Subcutaneous adipose tissue (tissue), 4 donors: ENCODE results near the gene FNBP1. TPM values are rescaled to one million over a fixed set of nuclear protein-coding genes. Genes with fewer than 3 reads are reported as not detected.

ENCODE experiments used
- total RNA-seq, 4 donors: library from RNA; depleted of rRNA; stranded (reverse); fragments of >200 nt; gene quantifications; one replicate each; pipeline ENCODE4 v1.1.0, GENCODE V29; 2016
- TF ChIP-seq, protein P1 (sequence below): fragments of 450-650 bp; IDR thresholded peaks from one replicate; pipeline ENCODE4 v1.5.1; 2016; ENCODE audit warnings: low read depth, mild to moderate bottlenecking, control low read depth, antibody characterized with exemption, moderate library complexity

FNBP1 gene
- total RNA-seq, 4 donors from 2014 or later, result 34.1 to 68.6 (median 50.7) TPM

DNA sequence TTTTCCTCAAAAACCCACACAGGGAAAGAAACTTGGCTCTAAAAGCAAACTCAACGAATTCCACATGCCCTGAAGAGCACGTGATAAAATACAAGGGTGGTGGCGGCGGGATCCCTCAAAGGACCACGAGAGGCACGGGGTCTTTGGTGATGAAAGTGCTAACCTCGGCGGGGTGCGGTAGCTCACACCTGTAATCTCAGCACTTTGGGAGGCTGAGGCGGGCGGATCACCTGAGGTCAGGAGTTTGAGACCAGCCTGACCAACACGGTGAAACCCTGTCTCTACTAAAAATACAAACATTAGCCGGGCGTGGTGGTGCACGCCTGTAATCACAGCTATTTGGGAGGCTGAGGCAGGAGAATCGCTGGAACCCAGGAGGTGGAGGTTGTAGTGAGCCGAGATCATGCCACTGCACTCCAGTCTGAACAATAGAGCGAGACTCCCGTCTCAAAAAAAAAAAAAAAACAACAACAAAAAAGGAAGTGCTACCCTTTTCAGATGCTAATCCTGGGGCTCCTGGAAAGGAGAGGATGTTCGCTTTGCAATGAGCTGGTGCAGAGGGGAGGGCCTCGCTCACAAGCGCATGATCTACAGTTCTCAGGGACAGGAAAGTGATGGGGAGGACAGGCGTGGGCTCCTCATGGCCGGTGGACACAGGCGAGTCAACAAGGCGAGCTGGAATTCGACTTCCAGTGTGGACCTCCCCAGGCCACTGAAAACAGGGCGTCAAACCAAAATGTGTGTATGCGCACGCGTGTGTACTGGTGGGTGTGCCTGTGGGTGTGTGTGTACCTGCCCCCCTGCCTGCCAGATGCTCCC lies 153.7 kb downstream of the FNBP1 start:
- TF ChIP-seq, protein P1, sequence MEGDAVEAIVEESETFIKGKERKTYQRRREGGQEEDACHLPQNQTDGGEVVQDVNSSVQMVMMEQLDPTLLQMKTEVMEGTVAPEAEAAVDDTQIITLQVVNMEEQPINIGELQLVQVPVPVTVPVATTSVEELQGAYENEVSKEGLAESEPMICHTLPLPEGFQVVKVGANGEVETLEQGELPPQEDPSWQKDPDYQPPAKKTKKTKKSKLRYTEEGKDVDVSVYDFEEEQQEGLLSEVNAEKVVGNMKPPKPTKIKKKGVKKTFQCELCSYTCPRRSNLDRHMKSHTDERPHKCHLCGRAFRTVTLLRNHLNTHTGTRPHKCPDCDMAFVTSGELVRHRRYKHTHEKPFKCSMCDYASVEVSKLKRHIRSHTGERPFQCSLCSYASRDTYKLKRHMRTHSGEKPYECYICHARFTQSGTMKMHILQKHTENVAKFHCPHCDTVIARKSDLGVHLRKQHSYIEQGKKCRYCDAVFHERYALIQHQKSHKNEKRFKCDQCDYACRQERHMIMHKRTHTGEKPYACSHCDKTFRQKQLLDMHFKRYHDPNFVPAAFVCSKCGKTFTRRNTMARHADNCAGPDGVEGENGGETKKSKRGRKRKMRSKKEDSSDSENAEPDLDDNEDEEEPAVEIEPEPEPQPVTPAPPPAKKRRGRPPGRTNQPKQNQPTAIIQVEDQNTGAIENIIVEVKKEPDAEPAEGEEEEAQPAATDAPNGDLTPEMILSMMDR, result no peak

DNA sequence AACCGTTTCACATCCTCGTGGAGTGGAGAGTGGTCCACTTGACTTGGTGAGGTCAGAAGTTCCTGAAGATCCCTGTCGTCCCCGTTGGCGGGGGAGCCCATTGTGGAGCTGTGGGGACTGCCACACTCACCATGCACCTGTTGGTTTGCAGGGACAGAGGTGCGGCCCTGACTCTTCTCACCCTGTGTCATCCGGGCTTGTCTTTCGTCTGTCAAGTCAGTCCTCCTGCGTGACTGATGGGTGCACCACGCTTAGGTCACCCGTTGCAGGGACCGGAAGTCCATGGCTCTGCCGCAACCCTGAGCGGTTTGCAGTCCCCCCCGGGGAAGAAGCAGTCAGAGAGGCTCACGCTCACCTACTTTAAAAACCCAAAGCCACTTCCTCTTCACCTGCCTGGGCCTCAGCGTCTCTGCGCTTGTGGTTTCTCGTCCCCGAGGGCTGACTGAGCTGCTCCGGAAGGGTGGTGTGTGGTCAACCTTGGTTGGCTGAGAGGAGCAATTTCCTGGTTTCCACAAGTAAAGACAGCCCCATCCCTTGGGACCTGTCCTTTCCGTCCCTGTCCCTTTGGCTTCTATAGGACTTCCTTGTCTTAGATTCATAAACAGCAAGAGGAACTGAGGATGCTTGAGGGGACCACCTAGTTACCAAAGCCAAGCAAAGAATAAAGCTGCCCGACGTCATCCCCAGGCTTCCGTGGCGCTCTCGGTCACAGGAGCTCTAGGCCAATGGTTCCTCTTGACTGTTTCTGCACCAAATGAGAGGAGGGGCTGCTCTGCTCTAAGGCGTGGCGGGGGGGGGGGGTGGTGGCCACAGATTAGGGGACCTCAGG lies 154.5 kb downstream of the FNBP1 start:
- TF ChIP-seq, protein P1, result no peak

DNA sequence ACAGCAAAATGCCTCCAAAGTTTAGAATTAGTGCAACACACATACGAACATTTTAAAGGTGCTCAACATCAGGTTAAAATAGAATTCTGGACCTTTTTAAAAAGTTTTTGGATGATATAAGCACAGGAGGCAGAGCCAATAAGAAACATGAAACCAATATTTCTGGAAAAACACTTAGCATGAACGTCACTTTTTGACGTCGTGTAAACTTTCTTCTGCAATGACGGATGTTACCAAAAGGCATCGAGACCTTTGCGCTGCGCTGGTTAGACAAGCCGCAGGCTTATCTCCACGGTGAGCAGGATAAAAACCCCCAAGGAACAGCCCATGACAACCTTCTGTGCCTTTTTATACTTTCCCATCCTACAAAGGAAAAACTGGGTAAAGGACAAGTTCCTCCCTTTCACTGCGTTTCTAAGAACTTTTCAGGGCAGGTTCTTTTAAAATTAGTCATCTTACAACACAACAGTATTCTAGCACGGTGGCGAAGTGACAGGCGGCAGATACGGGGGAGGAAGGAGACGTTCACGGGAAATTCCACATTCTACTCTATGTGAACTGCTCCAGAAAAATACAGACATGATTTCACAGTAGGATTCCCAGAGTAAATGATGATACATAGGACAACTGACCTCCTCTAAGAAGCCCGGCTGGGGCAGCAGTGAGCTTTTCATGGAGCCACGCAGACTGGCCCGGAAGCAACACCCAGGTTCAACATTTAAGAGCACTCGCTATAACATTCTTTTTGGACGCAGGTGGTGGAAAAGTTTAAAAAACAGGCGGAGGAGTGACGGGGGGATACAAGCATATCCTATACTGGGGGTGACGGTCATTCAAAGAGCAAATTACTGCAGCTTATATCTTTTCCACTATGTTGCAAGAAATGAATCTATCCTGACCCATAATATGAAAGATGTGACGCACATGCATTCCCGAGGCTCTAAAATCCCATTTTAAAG lies 155.4 kb downstream of the FNBP1 start:
- TF ChIP-seq, protein P1, result no peak

DNA sequence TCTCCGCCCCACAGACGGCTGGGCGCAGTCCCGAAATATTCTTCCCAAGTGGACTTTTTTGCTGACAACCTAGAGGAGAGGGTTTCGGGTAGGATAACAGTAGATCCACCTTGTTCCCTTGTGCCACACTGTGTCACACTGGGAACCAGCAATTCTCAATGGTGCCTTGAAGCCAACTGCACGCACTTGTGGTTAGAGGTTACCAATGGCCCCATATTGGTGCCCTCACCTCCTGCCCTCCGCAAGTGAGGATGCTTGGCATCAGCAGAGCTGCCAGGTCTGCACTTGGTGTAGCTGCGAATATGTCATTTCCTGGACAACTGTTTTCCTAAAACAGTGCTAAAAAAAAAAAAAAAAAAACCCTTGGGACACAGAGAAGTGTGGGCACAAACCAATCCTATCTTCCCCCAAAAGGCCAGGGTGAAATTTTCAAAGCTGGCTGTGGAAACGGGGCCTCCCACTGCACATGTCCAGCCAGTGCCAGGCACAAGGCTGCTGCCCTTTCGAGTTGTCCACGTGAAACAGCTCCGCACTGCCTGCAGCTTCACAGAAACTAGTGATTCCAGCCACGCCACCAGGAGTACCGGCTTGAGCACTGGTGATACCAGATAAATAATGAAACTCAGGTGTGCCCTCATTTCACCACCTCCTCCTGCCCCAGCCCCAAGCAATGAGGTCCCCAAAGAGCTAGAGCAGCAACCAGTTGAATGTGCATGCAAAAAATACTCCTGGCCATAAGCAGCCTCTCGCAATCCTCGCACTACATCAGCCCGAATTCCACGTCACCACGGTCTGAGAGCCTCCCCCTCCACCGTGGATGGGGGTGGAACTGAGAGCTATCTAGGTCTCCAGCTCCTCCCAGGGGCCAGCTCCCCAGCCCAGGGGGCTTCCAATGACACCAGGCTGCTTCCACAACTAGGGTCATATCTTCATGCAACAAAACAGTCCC lies 156.5 kb downstream of the FNBP1 start:
- TF ChIP-seq, protein P1, result no peak

DNA sequence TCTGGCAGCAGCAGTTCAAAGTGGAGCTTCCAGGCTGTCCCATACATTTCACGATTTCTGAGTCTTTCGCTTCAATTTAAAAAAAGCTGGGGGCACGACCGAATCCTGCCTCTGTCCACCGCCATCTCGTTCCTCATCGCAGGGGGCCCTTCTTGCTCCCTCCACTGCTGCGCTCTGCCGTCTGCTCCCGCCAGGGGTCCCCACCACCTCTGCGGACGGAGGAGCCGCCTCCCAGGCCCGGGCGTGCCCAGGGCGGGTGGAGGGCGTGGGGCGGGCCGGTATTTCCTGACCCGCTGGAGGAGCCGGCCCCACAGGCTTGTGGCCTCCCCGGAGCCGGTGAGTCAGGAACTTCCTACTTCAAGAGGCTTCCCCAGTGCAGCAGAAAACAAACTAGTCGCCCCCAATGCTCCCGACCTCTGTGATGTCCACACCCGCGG lies 157.3 kb downstream of the FNBP1 start:
- TF ChIP-seq, protein P1, result no peak

DNA sequence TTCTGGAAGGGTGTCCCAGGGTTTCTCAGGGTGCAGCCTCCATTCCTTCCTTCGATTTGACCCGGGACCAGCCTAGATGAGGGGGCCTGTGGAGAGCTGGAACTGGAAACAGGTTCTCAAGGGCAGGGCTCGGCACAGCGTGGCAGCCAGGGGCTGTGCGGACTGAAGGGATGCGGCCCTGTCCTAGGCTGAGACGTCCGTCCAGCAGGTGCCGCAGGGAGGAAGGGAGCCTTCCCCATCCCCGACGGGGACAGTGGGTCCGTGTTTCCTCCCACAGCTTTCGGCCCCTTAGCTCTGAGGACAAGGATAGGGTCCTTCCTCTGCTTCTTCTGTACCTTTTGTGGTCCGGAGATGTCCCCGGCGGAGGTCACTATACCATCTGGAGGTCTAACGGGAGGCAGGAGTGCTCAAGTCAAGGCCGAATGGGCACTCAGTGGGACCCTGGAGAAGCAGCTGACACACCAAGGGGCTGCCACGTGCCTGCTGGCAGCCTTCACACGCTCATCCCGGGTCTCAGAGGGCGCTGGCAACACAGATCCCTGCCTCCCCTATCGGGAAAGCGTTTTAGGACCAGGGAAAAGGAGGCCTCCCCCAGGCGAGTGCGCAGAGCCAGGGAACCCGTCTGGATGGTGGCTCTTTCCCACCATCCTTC lies 157.8 kb downstream of the FNBP1 start:
- TF ChIP-seq, protein P1, result no peak
